ENCODE measurements around the gene PPP1R17.

The PPP1R17 gene

GRCh38 chr7:31679574-31680305 is 7.3 kb upstream of the PPP1R17 start:
- no peak overlapping the region for H3K4me3 ChIP-seq (ENCODE audit: low read depth, low read length)
- no peak for TF ChIP-seq CTCF (IDR thresholded peaks at IDR 0.05; ENCODE audit: low read depth, low read length, missing control alignments)
- no peak for DNase-seq (ENCODE audit: low read depth)

- no peak overlapping the region for H3K4me3 ChIP-seq (ENCODE audit: low read depth, low read length)
- TF ChIP-seq CTCF (IDR thresholded peaks at IDR 0.05; ENCODE audit: low read depth, low read length, missing control alignments), result no peak
- no peak for DNase-seq (ENCODE audit: low read depth)
These were observed 3.4 kb upstream of the PPP1R17 start for GRCh38 chr7:31683445-31684225.

GRCh38 chr7:31688372-31688771 is 1.4 kb downstream of the PPP1R17 start:
- TF ChIP-seq CTCF (IDR thresholded peaks at IDR 0.05; ENCODE audit: low read depth, low read length, missing control alignments), result no peak
- H3K4me3 ChIP-seq (ENCODE audit: low read depth, low read length), result no peak overlapping the region
- DNase-seq (ENCODE audit: low read depth), result peak; percentile 71

GRCh38 chr7:31688996-31689395 is 2.0 kb downstream of the PPP1R17 start:
- no peak overlapping the region for H3K4me3 ChIP-seq (ENCODE audit: low read depth, low read length)

GRCh38 chr7:31690935-31691334 is 3.9 kb downstream of the PPP1R17 start:
- no peak for DNase-seq (ENCODE audit: low read depth)

More at GRCh38 chr7:31688996-31689395, 2.0 kb downstream of the PPP1R17 start:
- TF ChIP-seq CTCF (IDR thresholded peaks at IDR 0.05; ENCODE audit: low read depth, low read length, missing control alignments), result no peak
- DNase-seq (ENCODE audit: low read depth), result no peak

GRCh38 chr7:31692451-31692850 is 5.4 kb downstream of the PPP1R17 start:
- TF ChIP-seq CTCF (IDR thresholded peaks at IDR 0.05; ENCODE audit: low read depth, low read length, missing control alignments), result no peak
- H3K4me3 ChIP-seq (ENCODE audit: low read depth, low read length), result no peak overlapping the region
- no peak for DNase-seq (ENCODE audit: low read depth)

More at GRCh38 chr7:31690935-31691334, 3.9 kb downstream of the PPP1R17 start:
- no peak overlapping the region for H3K4me3 ChIP-seq (ENCODE audit: low read depth, low read length)
- no peak for TF ChIP-seq CTCF (IDR thresholded peaks at IDR 0.05; ENCODE audit: low read depth, low read length, missing control alignments)
